ENCODE results near the gene NRM. TPM values are rescaled to one million over a fixed set of nuclear protein-coding genes. Genes with fewer than 3 reads are reported as not detected.

NRM gene
- total and polyA plus RNA-seq, 2 of the 13 experiments (the other 11 are each of a cell fraction or from before 2014, with no cell fraction given), result 12.5 to 16.0 TPM

GRCh38 chr6:30647242-30648116 lies 43.3 kb downstream of the NRM start (continued):
- TF ChIP-seq ZHX2 (IDR thresholded peaks at IDR 0.05; ENCODE audit: low read depth), result no peak
- peak; percentile 96; the same call in 1 of the 2 replicates for TF ChIP-seq ZHX2 (CRISPR knock-in tag; IDR thresholded peaks at IDR 0.05; ENCODE audit: borderline replicate concordance)
- TF ChIP-seq ZNF44 (CRISPR knock-in tag; IDR thresholded peaks at IDR 0.05), result peak; percentile 99
- peak; percentile 14; the same call in 1 of the 2 replicates for TF ChIP-seq RCOR2 (CRISPR knock-in tag; IDR thresholded peaks at IDR 0.05)
- TF ChIP-seq ZSCAN31 (CRISPR knock-in tag; IDR thresholded peaks at IDR 0.05; ENCODE audit: low read depth), result peak; percentile 97
- TF ChIP-seq ZNF614 (CRISPR knock-in tag; IDR thresholded peaks at IDR 0.05; ENCODE audit: borderline replicate concordance), result peak; percentile 58; the same call in 1 of the 2 replicates
- peak; percentile 97 for TF ChIP-seq SMAD9 (CRISPR knock-in tag; IDR thresholded peaks at IDR 0.05)
- TF ChIP-seq ZFP36L2 (CRISPR knock-in tag; IDR thresholded peaks at IDR 0.05), result peak; percentile 17
- peak; percentile 77; the same call in 1 of the 2 replicates for TF ChIP-seq ISX (CRISPR knock-in tag; conservative IDR thresholded peaks at IDR 0.05)
- peak; percentile 82 for TF ChIP-seq NFAT5 (CRISPR knock-in tag; IDR thresholded peaks at IDR 0.05)
- TF ChIP-seq SPEN (CRISPR knock-in tag; IDR thresholded peaks at IDR 0.05; ENCODE audit: low read depth), result peak; percentile 98
- TF ChIP-seq SIX4 (CRISPR knock-in tag; IDR thresholded peaks at IDR 0.05), result no peak; the same call in 1 of the 2 replicates
- TF ChIP-seq ZNF574 (CRISPR knock-in tag; IDR thresholded peaks at IDR 0.05), result peak; percentile 98
- TF ChIP-seq SCMH1 (CRISPR knock-in tag; IDR thresholded peaks at IDR 0.05; ENCODE audit: borderline replicate concordance), result no peak
- peak; percentile 91 for TF ChIP-seq ZNF30 (CRISPR knock-in tag; IDR thresholded peaks at IDR 0.05)

Measured in HepG2 (cell line).